ENCODE measurements around the gene CHCHD3.
A peak's percentile ranks its signal among the peaks of the same experiment; 100 is the strongest.

The CHCHD3 gene

DNA sequence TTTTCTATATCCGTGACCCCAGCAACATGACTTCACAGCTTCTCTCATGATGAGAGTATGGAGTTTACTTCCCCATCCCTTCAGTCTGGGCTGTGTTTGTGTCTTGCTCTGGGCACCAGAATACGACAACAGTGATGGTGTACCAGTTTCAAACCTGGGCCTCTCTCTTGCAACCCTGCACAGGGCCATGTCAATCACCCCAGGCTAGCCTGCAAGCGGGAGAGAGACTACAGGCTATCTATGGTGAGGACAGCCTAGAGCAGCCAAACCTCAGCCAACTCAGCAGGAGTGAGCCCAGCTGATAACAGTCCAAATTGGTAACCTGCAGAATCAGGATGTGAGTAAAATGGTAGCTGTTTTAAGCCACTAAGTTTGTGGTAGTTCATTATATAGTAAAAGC lies 235.8 kb downstream of the CHCHD3 start:
- DNase-seq (ENCODE audit: low read depth): no peak
- TF ChIP-seq, protein P1, sequence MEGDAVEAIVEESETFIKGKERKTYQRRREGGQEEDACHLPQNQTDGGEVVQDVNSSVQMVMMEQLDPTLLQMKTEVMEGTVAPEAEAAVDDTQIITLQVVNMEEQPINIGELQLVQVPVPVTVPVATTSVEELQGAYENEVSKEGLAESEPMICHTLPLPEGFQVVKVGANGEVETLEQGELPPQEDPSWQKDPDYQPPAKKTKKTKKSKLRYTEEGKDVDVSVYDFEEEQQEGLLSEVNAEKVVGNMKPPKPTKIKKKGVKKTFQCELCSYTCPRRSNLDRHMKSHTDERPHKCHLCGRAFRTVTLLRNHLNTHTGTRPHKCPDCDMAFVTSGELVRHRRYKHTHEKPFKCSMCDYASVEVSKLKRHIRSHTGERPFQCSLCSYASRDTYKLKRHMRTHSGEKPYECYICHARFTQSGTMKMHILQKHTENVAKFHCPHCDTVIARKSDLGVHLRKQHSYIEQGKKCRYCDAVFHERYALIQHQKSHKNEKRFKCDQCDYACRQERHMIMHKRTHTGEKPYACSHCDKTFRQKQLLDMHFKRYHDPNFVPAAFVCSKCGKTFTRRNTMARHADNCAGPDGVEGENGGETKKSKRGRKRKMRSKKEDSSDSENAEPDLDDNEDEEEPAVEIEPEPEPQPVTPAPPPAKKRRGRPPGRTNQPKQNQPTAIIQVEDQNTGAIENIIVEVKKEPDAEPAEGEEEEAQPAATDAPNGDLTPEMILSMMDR (conservative IDR thresholded peaks at IDR 0.05; ENCODE audit: low read depth, low read length): no peak
- H3K4me3 ChIP-seq (ENCODE audit: low read depth, low read length): no peak overlapping the region

DNA sequence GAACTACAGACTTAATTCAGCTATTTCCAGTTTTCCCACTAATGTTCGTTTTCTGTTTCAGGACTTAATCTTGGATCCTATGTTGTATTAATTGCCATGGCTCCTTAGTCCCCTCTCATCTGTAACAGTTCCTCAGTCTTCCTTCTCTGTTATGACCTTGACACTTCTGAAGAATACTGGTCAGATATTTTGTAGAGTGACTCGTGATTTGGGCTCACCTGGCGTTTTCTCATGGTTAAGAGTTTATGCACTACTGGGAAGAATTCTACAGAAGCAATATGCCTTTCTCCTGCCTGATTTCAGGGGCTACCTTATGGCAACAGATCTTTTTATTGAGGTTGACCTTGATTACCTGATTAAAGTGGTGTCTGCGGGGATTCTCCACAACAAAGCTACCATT lies 239.4 kb downstream of the CHCHD3 start:
- no peak for DNase-seq (ENCODE audit: low read depth)
- no peak overlapping the region for H3K4me3 ChIP-seq (ENCODE audit: low read depth, low read length)
- TF ChIP-seq, protein P1 (conservative IDR thresholded peaks at IDR 0.05; ENCODE audit: low read depth, low read length): no peak

DNA sequence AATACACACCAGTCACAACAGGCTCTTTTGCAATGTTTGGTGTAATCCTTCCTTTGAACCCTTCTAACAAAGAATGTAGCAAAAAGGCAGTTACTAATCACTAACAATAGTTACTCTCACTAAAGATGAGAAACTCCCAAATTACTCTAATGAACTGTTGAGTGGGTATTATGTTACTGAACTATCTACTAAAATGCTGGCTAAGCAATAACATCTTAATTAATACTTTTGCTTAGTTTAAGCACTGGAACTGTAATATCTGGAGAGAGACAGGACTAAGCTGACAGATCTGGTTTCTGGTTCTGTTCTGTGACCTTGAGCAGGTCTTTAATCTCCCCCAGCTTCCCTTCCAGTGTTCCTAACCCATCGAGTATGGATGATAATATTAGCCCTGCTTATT lies 241.7 kb downstream of the CHCHD3 start:
- TF ChIP-seq, protein P1 (conservative IDR thresholded peaks at IDR 0.05; ENCODE audit: low read depth, low read length): no peak
- no peak for DNase-seq (ENCODE audit: low read depth)
- no peak overlapping the region for H3K4me3 ChIP-seq (ENCODE audit: low read depth, low read length)

DNA sequence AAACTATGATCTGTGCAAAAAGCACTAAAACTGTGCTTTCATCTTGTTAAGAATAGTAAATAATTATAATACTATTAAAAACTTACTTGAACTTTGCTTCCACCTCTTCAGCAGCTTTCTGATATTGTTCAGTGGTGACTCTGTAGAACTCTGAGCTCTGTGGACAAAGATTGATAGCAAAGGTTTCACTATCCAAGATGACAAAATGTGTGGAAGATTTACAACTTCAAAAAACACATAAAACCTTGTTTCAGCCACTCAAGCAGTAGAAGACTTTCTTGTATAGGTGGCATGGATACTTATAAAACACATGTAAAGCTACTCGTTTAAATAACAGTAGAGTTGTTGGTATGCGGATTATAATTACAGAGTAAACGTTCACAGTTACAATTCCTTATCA lies 243.6 kb downstream of the CHCHD3 start:
- DNase-seq (ENCODE audit: low read depth): no peak
- TF ChIP-seq, protein P1 (conservative IDR thresholded peaks at IDR 0.05; ENCODE audit: low read depth, low read length): no peak
- no peak overlapping the region for H3K4me3 ChIP-seq (ENCODE audit: low read depth, low read length)

DNA sequence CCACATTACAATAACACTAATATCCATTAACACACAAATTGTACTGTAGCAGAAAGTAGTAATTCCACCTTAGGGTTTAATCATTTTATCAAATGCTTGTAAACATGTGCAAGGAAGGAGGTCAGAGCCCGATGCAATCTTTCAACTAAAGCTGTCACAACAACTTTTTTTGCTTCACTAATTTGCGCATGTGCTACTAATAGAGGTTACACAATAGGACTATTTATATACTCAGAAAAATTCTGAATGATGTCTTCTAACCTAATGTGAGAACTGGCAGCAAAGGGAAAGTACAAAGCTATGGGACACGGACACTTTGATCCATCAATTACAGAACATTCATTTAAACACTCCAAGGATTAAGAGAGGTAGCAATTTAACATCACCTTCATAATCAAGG lies 244.4 kb downstream of the CHCHD3 start:
- peak; percentile 35 for DNase-seq (ENCODE audit: low read depth)
- no peak overlapping the region for H3K4me3 ChIP-seq (ENCODE audit: low read depth, low read length)
- TF ChIP-seq, protein P1 (conservative IDR thresholded peaks at IDR 0.05; ENCODE audit: low read depth, low read length): no peak

DNA sequence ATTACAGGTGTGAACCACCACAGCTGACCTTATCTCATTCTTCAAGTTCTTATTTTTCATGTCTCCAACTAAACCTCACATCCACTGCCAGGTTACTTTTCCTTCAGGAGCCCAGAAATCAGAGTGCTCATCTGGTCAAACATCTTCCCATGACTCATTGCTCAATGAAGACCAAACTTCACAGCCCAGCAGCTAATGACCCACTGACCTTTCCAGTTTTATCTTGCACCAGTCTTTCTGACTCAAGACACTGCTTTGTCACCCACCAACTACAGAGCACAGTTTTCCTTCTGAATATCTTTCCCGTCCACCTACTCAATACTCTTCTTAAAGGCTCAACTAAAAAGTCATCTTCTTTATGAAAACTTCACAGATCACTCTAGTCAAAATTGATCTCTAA lies 245.1 kb downstream of the CHCHD3 start:
- no peak overlapping the region for H3K4me3 ChIP-seq (ENCODE audit: low read depth, low read length)
- DNase-seq (ENCODE audit: low read depth): peak; percentile 61
- TF ChIP-seq, protein P1 (conservative IDR thresholded peaks at IDR 0.05; ENCODE audit: low read depth, low read length): no peak

DNA sequence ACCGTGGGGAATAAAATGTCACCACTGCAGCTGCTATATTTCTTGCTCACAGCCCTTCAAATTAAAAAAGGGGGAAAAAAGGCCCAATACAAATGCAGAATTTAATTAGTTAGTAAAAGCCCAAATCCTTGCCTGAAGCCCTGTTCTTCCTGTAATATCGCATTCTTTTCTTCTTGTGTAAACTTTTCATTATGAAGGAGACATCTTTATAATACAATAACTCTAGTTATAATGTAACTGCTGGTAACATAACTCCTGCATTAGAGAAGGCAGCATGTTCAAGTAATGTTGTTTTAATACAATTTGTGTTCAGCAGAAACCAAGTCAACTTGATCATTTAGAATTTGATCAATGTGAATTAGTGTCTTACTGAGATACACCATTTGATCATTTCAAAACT lies 250.9 kb downstream of the CHCHD3 start:
- no peak overlapping the region for H3K4me3 ChIP-seq (ENCODE audit: low read depth, low read length)
- DNase-seq (ENCODE audit: low read depth): no peak
- TF ChIP-seq, protein P1 (conservative IDR thresholded peaks at IDR 0.05; ENCODE audit: low read depth, low read length): no peak
